ENCODE measurements around the gene BRAF. TPM values are rescaled to one million over a fixed set of nuclear protein-coding genes. Genes with fewer than 3 reads are reported as not detected.

BRAF gene
- total RNA-seq, 1 donor from 2014 or later = 13.0 TPM

Other genes starting within 250 kb of the BRAF start
- gene NDUFB2, start 228.2 kb downstream of the BRAF start, total RNA-seq = 119 and 146 TPM in 2 replicates
- 12.4 and 20.4 TPM in 2 replicates for gene MRPS33, start 90.0 kb upstream of the BRAF start, total RNA-seq
- gene TMEM178B, start 149.1 kb upstream of the BRAF start, total RNA-seq = under 0.01 TPM in 2 replicates